ENCODE data around the gene TAC3.

DNA sequence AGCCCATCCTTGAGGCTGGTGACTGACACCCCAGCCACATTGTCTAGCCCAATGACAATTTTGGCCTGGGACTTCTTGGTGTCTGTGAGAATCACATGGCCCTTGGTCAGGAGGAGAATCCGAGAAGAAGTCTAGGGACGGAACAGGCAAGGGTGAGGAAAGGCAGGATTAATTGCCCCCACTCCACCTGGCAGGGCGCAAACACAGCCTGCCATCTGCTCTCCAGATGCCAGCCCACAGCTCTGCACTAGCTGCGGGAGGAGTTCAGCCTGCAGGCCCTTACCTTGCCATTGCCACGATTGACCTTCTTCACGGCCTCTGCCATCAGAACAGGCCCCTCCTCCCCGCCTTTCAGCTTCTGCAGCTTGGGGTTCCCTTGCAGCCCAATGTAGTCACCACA, 13.1 kb upstream of the TAC3 start:
- TF ChIP-seq, protein P1, sequence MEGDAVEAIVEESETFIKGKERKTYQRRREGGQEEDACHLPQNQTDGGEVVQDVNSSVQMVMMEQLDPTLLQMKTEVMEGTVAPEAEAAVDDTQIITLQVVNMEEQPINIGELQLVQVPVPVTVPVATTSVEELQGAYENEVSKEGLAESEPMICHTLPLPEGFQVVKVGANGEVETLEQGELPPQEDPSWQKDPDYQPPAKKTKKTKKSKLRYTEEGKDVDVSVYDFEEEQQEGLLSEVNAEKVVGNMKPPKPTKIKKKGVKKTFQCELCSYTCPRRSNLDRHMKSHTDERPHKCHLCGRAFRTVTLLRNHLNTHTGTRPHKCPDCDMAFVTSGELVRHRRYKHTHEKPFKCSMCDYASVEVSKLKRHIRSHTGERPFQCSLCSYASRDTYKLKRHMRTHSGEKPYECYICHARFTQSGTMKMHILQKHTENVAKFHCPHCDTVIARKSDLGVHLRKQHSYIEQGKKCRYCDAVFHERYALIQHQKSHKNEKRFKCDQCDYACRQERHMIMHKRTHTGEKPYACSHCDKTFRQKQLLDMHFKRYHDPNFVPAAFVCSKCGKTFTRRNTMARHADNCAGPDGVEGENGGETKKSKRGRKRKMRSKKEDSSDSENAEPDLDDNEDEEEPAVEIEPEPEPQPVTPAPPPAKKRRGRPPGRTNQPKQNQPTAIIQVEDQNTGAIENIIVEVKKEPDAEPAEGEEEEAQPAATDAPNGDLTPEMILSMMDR (IDR thresholded peaks at IDR 0.05; ENCODE audit: borderline replicate concordance, extremely low read depth, low read length, poor library complexity, severe bottlenecking), result no peak
- no peak for TF ChIP-seq EZH2 (IDR thresholded peaks at IDR 0.05; ENCODE audit: borderline replicate concordance, low read depth, low read length, severe bottlenecking)
